ENCODE data around the gene PLEKHG1.

PLEKHG1 gene

GRCh38 chr6:150589852-150590251 lies 9.8 kb upstream of the PLEKHG1 start:
- no peak for DNase-seq (ENCODE audit: low read depth, low spot score)

GRCh38 chr6:150590446-150590845 lies 9.2 kb upstream of the PLEKHG1 start:
- DNase-seq (ENCODE audit: low read depth, low spot score), result no peak

DNA sequence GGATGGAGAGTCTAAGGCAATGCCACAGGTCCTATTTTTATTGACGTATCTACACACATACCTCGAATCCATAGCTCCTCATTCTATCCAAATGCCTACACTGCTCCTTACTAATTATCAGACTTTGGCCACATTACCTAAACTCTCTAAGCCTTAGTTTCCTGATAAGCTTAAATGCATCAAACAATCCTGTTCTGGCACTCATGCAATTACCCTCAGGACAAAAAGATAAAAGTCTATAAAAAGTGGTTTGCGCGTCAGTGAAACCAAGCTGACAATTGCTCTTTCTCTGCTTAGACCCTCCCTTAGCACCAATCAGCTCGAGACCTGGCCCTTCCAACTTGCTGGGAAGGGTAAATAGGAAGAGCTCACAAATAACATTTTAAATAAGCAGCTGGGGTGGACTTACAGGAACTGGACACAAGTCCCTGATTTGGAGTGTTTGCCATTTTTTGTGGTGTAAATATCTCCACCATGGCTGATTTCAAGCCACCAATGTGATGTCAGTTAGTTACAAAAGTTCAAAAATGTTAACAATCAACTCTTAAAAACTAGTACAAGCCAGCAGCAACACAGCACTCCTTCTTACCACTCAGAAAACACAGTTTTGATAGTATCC lies 7.2 kb upstream of the PLEKHG1 start:
- DNase-seq (ENCODE audit: low read depth, low spot score), result no peak

DNA sequence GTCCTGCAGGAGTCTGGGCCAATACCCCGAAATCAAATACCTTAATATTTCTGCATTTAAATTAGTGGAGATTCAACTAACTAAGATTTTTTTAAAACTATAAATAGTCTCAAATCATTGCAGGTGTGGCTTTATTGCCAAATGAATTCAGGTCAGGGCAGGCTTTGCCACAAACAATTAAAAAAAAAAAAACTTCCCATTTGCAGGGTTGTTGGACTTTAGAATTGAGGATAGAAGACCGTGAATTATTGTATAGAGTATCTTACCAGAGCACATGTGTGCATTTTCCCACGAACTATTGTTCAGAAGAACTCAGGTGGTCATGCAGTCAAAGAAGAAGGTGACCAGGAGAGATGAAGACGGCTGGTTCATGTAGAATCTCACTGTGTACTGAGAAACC lies 6.6 kb upstream of the PLEKHG1 start:
- DNase-seq (ENCODE audit: low read depth, low spot score), result no peak

DNA sequence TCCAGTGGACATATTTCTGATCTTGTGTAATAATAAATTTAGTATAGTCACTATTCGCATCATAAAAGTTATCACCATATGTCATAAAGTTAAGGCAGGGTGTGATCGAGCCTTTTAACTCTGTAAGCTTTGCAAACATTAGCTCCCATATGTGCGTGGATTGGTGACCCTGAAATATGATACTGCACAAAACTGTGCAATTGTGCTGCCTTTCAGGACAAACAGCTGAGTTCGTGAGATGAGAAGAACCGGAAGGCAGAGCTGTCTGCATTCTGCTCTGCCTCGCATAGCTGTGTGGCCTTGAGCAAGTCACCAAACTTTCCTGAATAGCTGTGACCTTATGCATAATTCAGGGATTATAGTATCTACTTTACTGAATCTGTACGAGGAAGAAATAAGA lies 3.2 kb upstream of the PLEKHG1 start:
- no peak for DNase-seq (ENCODE audit: low read depth, low spot score)

DNA sequence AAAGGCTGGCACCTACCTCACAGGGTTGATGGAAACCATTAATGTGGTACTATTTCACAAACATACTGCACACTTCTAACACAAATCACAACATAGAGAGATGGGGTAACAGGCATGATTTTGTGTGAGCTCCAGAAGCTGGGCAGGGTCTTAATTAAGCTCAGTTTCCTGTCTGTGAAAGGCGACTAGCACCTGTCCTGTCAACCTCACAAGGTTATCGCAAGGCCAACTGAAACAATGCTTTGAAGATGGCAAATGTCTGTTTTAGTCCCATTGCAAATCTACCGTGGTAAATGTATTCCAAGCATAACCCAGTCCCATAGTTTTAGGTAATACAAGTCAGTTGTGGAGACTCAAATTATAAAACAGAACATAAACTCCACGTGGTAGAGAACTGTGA lies 1.3 kb upstream of the PLEKHG1 start:
- DNase-seq (ENCODE audit: low read depth, low spot score), result no peak

- no peak for DNase-seq (ENCODE audit: low read depth, low spot score)
Measured at GRCh38 chr6:150598858-150599198, 857 bp upstream of the PLEKHG1 start.

- no peak for DNase-seq (ENCODE audit: low read depth, low spot score)
Measured at GRCh38 chr6:150600010-150600300, 270 bp downstream of the PLEKHG1 start.

- no peak for DNase-seq (ENCODE audit: low read depth, low spot score)
Measured at GRCh38 chr6:150600301-150601017, 774 bp downstream of the PLEKHG1 start.

- no peak for DNase-seq (ENCODE audit: low read depth, low spot score)
Measured at GRCh38 chr6:150601439-150601838, 1.8 kb downstream of the PLEKHG1 start.

DNA sequence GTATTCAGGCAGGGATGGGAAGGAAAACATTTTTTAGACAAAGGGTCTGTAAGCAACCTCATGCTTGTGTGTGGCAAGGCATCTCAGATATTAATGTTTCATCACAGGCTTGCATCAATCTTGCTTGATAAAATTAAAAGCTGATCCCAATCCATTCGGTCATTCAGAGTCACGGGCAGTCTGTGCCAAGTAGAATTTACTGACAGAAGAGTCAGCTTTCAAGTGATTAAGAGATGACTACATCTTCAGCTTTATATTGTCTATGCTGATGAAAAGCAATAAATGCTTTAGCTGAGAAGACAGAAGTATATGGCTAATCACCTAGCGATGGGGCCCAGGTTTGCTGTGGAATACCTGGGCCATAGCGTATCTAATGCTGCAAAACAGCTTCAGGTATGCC lies 3.5 kb downstream of the PLEKHG1 start:
- no peak for DNase-seq (ENCODE audit: low read depth, low spot score)

DNA sequence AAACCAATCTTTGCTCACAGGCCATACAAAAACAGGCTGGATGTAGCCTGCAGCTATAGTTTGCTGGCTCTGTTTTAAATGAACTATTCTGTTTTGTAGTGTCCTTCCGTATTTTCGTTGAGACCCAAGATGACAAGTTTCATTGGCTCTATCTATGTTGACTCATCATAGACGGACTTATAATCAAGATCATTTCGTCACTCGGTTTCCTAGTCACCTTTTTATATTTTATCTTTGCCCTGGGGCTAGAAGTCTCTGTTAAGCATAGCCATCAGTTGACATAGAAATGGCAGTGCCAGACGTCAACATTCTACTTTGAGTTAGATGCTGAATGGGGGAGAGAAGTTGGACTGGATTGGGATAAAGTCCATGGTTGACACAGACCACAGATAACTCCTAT lies 4.8 kb downstream of the PLEKHG1 start:
- no peak for DNase-seq (ENCODE audit: low read depth, low spot score)

DNA sequence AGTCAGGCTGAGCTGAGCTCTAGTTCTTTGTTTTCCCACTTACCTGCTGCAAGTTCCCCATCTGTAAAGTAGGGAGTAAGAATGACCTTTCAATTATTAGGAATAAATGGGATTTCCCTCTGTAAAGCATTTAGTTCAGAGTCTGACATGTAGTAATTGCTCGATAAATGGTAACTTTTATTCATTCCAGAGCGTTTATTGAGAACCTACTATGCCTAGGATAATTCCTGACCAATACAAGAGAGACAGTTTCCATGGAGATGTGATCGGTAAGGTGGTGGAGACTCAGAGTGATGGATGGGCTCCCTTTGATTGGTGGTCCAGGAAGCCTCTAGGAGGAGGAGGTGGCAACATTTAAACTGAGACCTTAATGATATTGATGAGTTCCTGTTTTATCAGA lies 5.6 kb downstream of the PLEKHG1 start:
- no peak for DNase-seq (ENCODE audit: low read depth, low spot score)

- DNase-seq (ENCODE audit: low read depth, low spot score), result no peak
Measured at GRCh38 chr6:150606168-150606591, 6.5 kb downstream of the PLEKHG1 start.

DNA sequence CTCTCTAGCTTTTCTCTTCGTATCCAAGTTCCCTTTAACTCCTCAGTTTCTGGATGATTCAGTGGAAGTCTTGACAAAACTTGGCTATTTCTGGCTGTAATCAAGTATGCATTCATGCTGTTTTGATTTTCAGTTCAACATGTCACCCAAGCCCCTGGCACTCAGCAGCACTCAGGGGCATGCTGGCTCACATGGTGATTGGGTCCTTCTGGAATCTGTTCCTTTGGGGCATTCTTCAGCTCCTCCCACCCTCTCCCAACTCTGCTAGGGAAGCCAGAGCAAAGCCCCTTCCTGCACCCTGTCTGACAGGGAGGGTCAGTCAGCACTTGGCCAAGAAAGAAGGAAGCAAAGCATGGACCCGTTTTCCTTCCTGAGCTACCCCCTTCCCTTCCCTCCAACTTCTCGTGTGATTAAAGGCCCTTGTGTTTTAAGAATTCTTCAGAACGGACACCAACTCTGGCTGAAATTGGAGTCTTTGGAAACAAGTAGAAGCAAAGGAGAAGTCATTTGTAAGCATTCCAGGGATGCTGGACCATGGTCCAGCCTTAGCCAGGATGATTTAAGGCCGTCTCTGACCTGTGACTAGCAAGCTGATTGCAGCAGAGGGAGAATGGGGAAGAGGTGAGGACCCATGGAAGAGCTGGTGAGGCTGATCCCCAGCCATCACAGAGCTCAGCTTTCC lies 7.1 kb downstream of the PLEKHG1 start:
- DNase-seq (ENCODE audit: low read depth, low spot score), result no peak

DNA sequence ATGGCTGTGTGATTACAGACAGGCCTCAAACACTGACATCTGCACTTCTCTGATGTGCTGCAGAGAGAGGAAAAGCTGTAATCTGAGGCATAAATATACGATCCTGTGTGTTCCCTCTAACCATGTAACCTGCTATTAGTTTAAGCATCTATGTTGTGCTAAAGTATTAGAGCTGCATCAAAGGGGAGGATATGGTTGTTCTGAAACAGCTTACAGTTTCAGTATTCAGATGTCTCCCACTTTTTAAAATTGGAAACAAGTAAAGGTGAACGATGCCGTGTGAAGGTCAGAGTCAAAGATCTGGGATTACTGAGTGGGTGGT lies 7.6 kb downstream of the PLEKHG1 start:
- no peak for DNase-seq (ENCODE audit: low read depth, low spot score)

GRCh38 chr6:150610584-150610983 lies 10.9 kb downstream of the PLEKHG1 start:
- DNase-seq (ENCODE audit: low read depth, low spot score), result no peak

GRCh38 chr6:150613269-150613668 lies 13.6 kb downstream of the PLEKHG1 start:
- DNase-seq (ENCODE audit: low read depth, low spot score), result no peak

GRCh38 chr6:150615967-150616366 lies 16.3 kb downstream of the PLEKHG1 start:
- no peak for DNase-seq (ENCODE audit: low read depth, low spot score)

DNA sequence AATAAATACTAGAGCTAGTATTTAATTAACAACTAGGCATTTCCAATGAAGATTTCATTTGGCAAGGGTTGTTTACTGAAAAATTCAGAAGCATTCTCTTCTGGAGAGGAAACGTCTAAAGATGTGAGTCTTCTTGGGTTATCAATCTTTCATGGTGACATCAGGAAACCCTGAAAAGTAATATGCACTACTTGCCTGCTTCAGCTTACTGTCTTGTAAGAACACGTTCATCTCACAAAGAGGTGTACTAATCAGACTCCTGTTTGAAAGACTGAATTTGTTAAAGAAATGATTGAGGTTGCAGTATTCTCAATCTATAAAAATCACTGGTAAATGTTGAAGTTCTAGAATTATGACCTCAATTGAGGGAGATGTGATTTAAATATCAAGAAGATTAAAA lies 16.9 kb downstream of the PLEKHG1 start:
- DNase-seq (ENCODE audit: low read depth, low spot score), result no peak

DNA sequence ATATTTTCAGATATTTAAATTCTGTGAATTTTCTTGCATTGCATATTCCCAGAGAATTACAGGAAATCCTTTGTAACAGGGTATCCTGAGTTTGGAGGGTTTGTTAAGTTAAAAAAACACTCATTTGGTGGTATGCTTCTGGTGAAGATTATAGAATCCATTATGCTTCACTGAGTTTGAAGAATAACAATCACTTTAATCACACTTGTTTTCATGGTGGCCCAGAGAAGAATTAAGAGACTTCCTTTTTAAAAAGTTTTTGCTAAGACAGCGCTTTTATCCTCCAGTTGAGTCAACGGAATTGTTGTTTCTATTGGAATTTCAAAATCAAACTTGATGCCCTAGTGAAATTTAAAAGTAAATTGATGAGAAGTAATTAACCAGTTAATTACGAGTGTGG lies 17.4 kb downstream of the PLEKHG1 start:
- no peak for DNase-seq (ENCODE audit: low read depth, low spot score)

DNA sequence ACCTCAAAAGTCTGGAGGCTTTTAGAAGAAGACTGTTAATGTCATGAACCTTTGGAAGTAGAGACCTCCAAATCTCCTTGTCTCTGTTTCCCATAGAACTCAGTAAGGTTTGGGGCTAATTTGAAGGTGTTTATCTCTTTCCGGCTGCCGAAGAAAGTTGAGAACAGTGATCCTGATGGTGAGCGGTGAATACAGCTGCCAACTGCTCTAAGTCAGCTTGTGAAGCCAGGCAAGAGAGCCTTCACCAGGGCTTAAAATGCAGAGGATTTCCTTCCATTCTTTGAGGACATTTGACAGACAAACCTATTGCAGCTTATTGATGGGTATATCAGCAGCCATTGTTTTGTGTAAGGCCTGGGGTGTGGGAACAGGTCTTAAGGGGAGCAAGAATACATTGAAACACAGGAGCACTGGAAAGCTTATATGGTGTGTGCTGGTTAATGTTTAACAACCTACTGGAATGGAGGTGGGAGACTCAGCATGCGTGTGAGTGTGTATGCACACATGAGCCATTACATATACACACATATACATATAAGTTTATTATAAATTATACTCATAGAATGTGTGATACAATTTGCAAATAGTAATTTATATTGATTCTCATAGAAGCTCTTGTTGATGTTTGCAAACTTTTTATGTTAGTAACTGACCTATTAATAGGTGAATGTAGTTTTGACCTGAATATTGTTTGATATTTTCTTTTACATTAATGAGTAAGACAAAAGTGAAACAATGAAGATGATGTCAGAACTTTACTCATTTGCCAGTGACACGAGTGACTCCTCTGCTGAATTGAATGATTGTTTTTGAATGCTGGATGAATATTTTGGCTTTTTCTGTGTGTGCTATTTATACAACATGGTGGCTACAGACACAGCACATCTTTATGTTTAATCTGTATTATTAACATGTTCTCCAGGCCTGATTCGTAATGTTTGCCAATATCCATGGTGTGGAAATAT lies 18.1 kb downstream of the PLEKHG1 start:
- no peak for DNase-seq (ENCODE audit: low read depth, low spot score)
